Measurements from ENCODE around the gene COPS3.

The COPS3 gene

GRCh38 chr17:17322516-17323510 is 41.8 kb upstream of the COPS3 start:
- H3K4me3 ChIP-seq (ENCODE audit: low read depth, low read length), result no peak overlapping the region
- TF ChIP-seq CTCF (IDR thresholded peaks at IDR 0.05; ENCODE audit: low read depth, low read length), result no peak

- no peak for TF ChIP-seq CTCF (IDR thresholded peaks at IDR 0.05; ENCODE audit: low read depth, low read length)
- no peak overlapping the region for H3K4me3 ChIP-seq (ENCODE audit: low read depth, low read length)
Measured at GRCh38 chr17:17321356-17322025, 40.4 kb upstream of the COPS3 start.

- H3K4me3 ChIP-seq (ENCODE audit: low read depth, low read length), result no peak overlapping the region
- TF ChIP-seq CTCF (IDR thresholded peaks at IDR 0.05; ENCODE audit: low read depth, low read length), result no peak
Measured at GRCh38 chr17:17320911-17321220, 39.8 kb upstream of the COPS3 start.

- no peak for TF ChIP-seq CTCF (IDR thresholded peaks at IDR 0.05; ENCODE audit: low read depth, low read length)
- no peak overlapping the region for H3K4me3 ChIP-seq (ENCODE audit: low read depth, low read length)
Measured at GRCh38 chr17:17320188-17320910, 39.3 kb upstream of the COPS3 start.

GRCh38 chr17:17315142-17315821 is 34.2 kb upstream of the COPS3 start:
- no peak for TF ChIP-seq CTCF (IDR thresholded peaks at IDR 0.05; ENCODE audit: low read depth, low read length)
- no peak overlapping the region for H3K4me3 ChIP-seq (ENCODE audit: low read depth, low read length)

GRCh38 chr17:17314501-17315071 is 33.5 kb upstream of the COPS3 start:
- H3K4me3 ChIP-seq (ENCODE audit: low read depth, low read length), result no peak overlapping the region
- TF ChIP-seq CTCF (IDR thresholded peaks at IDR 0.05; ENCODE audit: low read depth, low read length), result no peak
